Measurements from ENCODE around the gene SLC37A4.
"Not testable (repeated sequence)": the region's sequence is repeated elsewhere in the genome, so short reads cannot be mapped to it uniquely, and the experiment has no call there.

Gene SLC37A4

DNA sequence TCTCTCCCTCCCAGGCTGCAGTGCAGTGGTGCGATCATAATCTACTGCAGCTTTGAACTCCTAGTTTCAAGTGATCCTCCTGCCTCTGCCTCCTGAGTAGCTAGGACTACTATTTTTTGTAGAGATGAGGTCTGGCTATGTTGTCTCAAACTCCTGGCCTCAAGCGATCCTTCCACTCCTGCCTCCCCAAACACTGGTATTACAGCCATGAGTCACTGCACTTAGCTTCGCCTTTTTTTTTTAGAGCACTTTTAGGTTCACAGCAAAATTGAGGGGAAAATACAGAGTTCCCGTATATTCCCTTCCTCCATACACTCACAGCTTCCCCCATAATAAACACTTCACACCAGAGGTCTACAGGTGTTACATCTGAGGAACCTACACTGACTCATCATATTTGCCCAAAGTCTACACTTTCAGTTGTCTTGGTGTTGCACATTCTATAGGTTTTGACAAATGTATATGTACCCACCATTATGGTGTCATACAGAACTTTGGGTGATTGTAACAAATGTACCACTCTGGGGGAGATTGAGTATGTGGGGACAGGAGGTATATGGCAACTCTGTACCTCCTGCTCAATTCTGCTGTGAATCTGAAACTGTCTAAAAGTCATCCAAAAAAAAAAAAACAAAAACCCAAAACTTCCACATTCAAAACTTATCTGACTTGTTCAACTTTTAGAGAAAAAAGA, 11.3 kb upstream of the SLC37A4 start:
- DNase-seq, result no peak

- not testable (repeated sequence) for DNase-seq
Measured at GRCh38 chr11:119039471-119039870, 8.8 kb upstream of the SLC37A4 start.

DNA sequence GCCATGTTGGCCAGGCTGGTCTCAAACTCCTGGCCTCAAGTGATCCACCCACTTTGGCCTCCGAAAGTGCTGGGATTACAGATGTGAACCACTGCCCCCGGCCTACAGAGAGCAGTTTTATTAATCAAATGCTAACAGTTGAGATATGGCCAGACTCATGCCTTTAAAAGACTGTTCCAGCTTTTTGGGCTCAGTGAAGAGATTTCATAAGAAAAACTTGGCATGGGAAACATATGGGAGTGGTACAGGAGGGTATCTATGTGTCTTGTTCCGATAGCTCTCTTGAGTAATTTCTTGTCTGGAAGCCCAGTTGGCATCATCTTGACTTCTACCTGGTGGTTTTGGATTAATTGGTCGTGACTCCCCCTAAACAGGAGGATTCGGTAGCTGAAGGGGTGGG, 8.2 kb upstream of the SLC37A4 start:
- no peak for DNase-seq

GRCh38 chr11:119034813-119035212, 4.1 kb upstream of the SLC37A4 start:
- no peak for DNase-seq

- not testable (repeated sequence) for DNase-seq
Measured at GRCh38 chr11:119033421-119033820, 2.7 kb upstream of the SLC37A4 start.

- DNase-seq, result no peak
Measured at GRCh38 chr11:119031912-119032280, 1.2 kb upstream of the SLC37A4 start.

GRCh38 chr11:119030029-119030328, 698 bp downstream of the SLC37A4 start:
- DNase-seq, result no peak

DNA sequence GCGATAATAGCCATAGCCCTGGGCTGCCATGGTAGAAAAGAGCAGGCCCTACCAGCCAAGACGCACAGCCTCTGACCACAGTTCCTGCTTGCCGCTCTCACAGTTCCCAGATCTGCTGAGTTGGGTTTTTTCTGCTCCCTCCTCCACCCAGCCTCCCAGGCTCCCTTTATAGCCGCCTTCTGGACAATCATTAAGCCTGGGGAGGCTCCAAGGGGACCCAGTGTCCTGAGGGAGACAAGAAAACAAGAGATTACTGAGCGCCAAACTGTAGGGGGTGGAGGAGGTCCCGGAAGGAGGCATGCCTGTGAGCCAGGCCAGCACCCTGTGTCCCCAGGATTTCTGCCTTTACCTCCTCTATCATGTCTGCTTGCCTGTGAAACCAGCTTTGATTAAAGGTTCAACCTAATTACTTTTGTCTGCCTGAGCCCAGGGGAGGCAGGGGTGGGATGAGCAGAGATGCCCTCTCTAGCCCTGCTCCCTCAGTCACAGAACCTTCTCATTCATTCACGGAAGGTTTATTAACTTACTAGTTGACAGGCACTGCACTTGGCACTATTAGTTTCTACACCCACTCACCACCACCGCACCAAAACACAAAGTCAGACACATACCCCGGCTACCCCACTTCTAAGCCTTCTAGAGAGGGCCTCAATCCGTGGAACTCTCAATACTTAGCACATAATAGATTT, 1.2 kb downstream of the SLC37A4 start:
- peak; percentile 66 for DNase-seq

DNA sequence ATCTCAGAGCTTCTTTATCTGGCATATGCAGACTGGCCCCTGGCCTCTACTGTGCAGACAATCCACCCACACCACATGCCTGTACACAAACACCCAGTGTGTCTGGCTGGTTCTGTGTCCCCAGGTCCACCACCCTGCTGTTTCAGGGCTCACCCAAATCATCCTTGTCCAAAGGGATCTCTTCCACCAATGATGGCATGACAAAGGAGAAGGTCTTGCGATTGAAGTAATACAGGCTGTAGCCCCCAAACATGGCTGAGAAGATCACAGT, 1.7 kb downstream of the SLC37A4 start:
- DNase-seq, result no peak

DNA sequence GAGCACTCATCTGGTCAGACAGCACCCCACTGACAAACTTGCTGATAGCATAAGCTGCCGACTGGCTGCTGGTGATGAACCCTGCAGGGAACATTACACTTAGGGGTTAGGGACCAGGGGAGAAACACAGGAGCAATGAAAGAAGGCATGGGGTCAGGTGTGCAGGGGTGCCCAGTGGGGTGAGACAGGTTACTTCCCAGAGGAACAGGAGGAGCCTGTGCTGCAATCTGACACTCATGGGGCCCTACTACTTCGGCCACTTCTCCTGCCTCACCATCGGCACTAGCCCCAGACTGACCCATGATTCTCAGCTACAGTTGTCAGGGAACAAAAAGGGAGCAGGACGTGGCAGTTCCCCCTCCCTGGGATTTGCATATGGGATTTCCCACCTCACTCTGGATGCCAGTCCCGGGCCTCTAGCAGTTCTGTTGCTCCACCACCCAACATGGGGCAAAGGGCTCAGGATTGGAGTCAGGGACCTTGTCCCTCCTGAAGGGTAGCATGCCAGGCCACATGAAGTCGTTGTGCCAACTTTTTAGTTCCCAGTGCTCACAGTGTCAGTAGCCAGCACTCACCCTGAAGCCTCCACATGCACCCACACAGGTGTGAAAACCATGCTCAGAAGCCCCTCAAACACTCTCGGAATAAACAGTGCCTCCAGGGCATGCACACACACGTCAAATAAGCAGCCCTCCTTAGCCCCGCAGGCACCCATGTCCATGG, 2.2 kb downstream of the SLC37A4 start:
- no peak for DNase-seq

GRCh38 chr11:119027561-119028345, 2.9 kb downstream of the SLC37A4 start:
- DNase-seq, result no peak

DNA sequence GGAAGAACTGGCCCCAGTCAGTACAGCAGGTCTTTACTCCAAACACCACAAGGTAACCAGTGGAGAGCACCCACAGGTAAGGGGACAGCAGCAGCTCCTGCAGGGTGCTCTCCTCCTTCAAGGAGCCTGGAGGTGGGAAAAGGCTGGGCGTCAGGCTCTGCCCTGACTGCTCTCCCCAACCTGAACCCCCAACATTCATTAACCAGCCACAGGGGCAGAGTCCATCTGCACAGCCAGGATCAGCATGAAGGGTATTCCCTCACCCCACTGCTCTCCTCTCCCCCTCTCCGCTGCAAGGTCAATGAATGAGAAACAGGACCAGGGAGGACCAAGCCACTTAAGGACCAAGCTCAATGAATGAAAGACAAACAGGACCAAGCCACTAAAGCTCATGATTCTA, 3.7 kb downstream of the SLC37A4 start:
- DNase-seq, result no peak

DNA sequence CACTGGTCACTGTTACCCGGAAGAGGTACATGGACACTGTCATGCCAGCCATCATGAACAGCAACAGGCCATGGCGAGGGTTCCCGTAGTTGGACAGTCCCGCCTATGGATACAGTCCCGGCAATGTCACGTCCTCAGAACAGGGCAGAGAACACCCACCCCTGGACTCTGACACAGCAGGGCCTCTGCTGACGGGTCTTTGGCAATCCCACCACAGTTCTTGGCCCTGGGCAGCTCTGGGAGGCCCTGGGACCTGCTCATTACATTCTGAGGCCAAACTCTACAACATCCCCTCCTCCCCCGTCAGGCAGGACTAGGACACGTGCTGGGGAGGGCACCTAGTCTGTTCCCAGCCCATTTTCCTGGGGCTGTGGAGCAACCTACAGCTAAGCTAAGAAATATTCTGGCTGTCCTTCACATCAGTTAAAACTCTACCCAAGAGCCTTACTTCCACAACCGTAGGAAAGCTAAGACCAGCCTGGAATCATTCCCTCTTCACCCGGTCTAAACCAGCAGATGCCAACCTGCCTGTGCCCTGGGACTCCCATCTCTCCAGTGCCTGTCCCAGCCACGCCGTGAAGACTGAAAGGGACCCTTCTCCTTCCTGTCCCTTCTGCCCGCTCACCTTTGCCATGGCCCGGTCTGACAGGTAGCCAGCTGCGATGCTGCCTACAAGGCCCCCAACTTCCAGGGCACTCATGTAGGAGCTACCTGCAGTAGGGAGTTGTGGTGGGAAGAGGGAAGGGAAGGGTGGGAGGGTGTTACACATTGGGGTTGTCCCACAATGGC, 4.5 kb downstream of the SLC37A4 start:
- no peak for DNase-seq

GRCh38 chr11:119025541-119025940, 5.1 kb downstream of the SLC37A4 start:
- DNase-seq, result no peak

DNA sequence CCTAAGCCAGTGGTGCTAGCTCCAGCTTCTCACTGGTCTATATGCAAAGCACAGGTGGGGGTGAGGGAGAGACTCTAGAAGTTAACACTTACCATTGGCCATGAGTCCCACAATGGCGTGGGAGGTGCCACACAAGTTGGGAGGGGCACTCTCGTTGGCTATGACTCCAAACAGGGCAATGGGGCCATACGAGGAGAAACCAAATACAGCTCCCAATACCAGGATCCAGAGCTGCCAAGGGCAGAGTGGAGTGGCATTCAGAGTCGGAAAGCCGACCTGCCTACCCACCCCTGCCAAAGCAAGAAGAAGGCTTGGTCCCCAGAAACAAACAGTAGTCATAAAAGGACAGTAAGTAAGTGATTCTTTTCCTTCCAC, 5.6 kb downstream of the SLC37A4 start:
- no peak for DNase-seq

DNA sequence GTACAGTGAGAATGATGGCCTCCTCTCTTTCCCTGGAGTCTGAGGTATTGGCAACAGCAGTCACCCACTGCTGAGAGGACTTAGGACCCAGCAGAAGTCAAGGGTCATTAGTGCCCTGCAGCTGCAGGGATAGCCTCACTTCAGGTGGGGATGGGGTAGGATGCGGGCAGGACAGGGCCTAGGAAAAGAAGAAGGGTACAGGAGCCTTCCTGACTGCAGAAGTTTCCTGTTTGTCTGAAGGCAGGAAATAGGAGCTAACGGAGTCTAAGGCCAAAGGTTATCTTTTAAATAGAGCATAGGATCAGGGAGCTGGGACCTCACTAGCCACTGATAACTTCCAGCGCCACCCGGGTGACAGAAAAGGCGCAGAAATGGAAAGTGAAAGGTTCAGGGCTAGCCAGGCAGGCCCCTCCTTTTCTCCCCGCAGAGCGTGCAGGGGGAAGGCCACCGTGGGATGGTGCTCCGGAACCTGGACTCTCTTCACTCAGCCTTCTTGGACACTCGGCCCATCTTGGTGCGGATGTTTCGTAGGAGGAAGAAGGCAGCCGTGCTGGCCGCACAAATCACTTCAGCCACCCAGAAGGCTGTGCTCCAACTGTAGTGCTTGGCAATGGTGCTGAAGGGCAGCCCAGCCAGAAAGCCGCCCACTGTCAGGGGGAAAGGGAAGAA, 6.1 kb downstream of the SLC37A4 start:
- DNase-seq, result no peak

DNA sequence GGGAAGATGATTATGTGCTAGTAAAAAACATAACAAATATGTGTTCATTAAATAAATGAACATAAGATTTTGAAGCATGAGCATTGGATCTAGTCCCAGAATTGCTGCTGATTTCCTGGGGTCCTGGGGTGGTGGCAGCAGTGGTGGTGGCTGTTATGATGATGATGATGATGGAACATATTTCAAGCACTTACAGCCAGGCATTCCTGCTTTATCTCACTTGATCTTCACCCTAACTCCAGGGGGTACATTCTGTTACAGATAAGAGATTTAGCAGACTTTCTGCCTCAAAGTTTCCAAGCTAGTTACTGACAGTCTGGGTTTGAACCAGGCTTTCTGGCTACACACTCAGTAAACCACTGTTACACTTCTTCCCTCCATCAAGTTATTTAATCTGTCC, 6.9 kb downstream of the SLC37A4 start:
- no peak for DNase-seq

DNA sequence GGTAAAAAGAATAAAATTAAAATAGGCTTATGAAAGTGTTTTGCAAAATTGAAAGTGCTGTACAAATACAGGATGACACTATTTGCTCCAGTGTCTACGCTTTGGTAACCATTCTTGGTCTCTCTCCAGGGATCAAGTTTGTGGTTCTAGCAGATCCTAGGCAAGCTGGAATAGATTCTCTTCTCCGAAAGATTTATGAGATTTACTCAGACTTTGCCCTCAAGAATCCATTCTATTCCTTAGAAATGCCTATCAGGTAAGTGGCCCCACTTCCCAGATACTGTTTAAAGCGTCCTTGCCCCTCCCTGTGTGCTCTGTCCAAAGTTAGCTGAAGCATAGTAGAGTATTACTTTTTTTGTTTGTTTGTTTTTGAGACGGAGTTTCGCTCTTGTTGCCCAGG, 9.0 kb downstream of the SLC37A4 start:
- DNase-seq, result no peak

- no peak for DNase-seq
Measured at GRCh38 chr11:119019996-119020395, 10.7 kb downstream of the SLC37A4 start.

DNA sequence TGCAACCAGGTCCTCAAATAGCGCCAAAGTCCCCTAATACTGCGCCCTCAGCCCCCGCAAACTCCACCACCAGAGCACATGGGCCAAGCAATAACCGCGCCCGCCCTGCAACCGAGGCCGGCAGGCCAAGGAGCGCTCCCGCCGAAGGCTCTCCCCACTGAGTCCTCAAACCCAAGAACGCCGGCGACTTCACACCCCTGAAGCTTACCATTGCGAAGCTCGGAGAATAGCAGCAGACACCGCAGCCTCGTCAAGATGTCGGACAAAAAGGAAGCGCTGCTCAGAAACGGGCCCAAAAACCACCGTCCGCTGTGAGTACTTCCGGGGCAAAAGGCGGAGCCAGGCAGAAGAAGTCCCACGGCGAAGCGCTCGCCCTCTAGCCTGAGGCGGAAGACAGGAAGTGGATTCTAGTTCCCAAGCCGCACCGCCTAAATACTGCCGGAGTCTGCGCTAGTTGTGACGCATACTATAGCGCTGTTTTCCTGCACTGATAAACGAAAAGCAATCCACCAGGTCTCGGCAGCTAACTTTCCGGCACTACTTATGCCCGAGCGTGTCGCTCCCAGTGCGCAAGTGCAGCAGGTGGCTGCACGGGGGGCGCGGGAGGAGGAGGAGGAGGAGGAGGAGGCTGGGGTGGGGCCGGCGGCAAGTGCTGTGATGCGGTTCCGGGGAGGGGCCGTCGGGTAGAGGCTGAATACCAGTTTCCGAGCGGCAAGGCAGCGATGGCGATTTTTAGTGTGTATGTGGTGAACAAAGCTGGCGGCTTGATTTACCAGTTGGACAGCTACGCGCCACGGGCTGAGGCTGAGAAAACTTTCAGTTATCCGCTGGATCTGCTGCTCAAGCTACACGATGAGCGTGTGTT, 12.4 kb downstream of the SLC37A4 start, which contains the start of the genes RPS25 and TRAPPC4:
Gene RPS25, minus strand, starts transcription at position 270 of the 865 bp plus-strand sequence. Its CDS starts 59 bp downstream, at position 211.
Gene TRAPPC4, plus strand, starts transcription at position 693 of the 865 bp plus-strand sequence. Its CDS starts 30 bp downstream, at position 723.
- peak; percentile 97 for DNase-seq

DNA sequence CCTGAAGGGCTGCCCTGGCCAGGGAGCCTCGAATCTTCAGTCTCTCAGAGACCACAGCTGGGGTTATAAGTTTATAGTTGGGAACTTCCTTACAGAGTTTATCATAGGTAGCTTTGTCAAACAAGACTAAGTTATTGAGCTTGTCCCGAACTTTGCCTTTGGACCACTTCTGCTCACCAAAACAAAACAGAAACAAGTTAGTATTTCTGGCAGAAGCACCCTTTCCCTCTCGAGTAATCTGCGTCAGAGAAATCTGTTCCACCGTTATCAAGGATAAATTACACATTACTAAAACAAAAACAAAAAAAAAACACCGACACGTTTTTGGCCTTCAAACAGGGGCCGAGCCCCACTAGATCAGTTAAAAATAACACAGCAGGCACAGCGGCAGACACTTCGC, 13.3 kb downstream of the SLC37A4 start:
- DNase-seq, result not testable (repeated sequence)

Measured in activated CD4-positive, alpha-beta T cell treated with anti-CD3 and anti-CD28 coated beads for 48 hours (primary cell).